ENCODE data around the gene TOR1B. TPM values are rescaled to one million over a fixed set of nuclear protein-coding genes. Genes with fewer than 3 reads are reported as not detected.

TOR1B gene
- total and polyA plus RNA-seq, 2 donors (not counting 1 experiment from before 2014, with no cell fraction given): 13.3 to 17.4 TPM

GRCh38 chr9:129816501-129817435 is 13.8 kb downstream of the TOR1B start:
- Histone ChIP-seq H3K27ac (ENCODE audit: low read length in 2 of 2) (no peak overlapping the region), H4K20me1 (ENCODE audit: control insufficient read depth, insufficient read depth, low read length, poor library complexity, severe bottlenecking) (peaks cover 12% of the 10 kb centered on the region), H3K36me3 (replicated peaks in 1 of 2; ENCODE audit: control extremely low read depth in 1 of 2, control insufficient read depth in 1 of 2, extremely low read depth in 1 of 2, insufficient read depth in 2 of 2, low read length in 1 of 2) (peaks cover 2 to 48% of the 10 kb centered on the region in 2 experiments), H3K4me3 (ENCODE audit: control extremely low read depth in 1 of 5, extremely low read depth in 1 of 5, insufficient read depth in 1 of 5, low read depth in 2 of 5, low read length in 4 of 5) (no peak overlapping the region), H2AFZ (ENCODE audit: insufficient read depth, low read depth, low read length, poor library complexity, severe bottlenecking) (no peak overlapping the region), H3K4me2 (replicated peaks; ENCODE audit: low read depth, low read length, poor library complexity, severe bottlenecking) (no peak overlapping the region), H3K27me3 (replicated peaks in 1 of 4; ENCODE audit: control extremely low read depth in 1 of 4, control insufficient read depth in 3 of 4, insufficient read depth in 4 of 4, low read length in 3 of 4) (no peaks in the 10 kb centered on the region), H3K79me2 (ENCODE audit: control insufficient read depth, insufficient read depth, low read length) (peaks cover 41% of the 10 kb centered on the region), H3K9me3 (ENCODE audit: control extremely low read depth in 1 of 3, control insufficient read depth in 2 of 3, insufficient read depth in 1 of 3, low read length in 2 of 3) (no peaks in the 10 kb centered on the region), H3K4me1 (ENCODE audit: control insufficient read depth in 2 of 2, insufficient read depth in 2 of 2, low read length in 2 of 2) (no peaks in the 10 kb centered on the region), H3K9ac (ENCODE audit: low read length) (no peak overlapping the region)
- POLR2A ChIA-PET: interaction anchor here (0.6 to 0.7 kb wide), 2 partner anchors 12 to 89 kb away, joined by 3 to 5 read pairs; no protein-coding TSS in a partner anchor
- H3K9me3 Mint-ChIP-seq (ENCODE audit: insufficient read depth): no peaks in the 10 kb centered on the region
- no peak for ATAC-seq (ENCODE audit: low read depth)
- H3K4me3 Mint-ChIP-seq: no peak overlapping the region
- H3K4me1 Mint-ChIP-seq: peaks cover 4% of the 10 kb centered on the region
- CTCF ChIA-PET: no interaction called here
- no peak overlapping the region for H3K27ac Mint-ChIP-seq
- TF ChIP-seq CTCF (IDR thresholded peaks at IDR 0.05): no peak
- no peak for TF ChIP-seq EZH2 (IDR thresholded peaks at IDR 0.05; ENCODE audit: borderline replicate concordance, insufficient read depth, low read depth, low read length, poor library complexity, severe bottlenecking)
- WGBS (ENCODE audit: insufficient coverage): 98% methylated on average over 11 of the region's 14 CpGs
- no peak for DNase-seq
- intact Hi-C loops (cut with micrococcal nuclease): no loop called here
- no peaks in the 10 kb centered on the region for H3K27me3 Mint-ChIP-seq
